K562 (cell line): Measurements from ENCODE around the gene PACS1. TPM values are rescaled to one million over a fixed set of nuclear protein-coding genes. Genes with fewer than 3 reads are reported as not detected.

Experiments
- ATAC-seq: fragments of 200-7000 bp; cut with Tn5 transposase; 3 replicates; pipeline ENCODE4 v1.9.1; 2020; ENCODE audit warnings: moderate library complexity
- BruUV-seq: library from RNA; stranded (reverse); fragments of 400-500 nt; replicated peaks from 2 replicates; lab custom pipeline; 2021; lab: Mats Ljungman, UMichigan
- CTCF ChIA-PET: fragments of 300-600 bp; formaldehyde crosslinking; extraction: SDS; loops from one replicate; lab custom pipeline; 2021; ENCODE audit warnings: low intra/inter-chr PET ratio; lab: Yijun Ruan, JAX
- POLR2A ChIA-PET: fragments of 300-600, 350-650 bp; sonication (Branson Sonifier 250); formaldehyde crosslinking; extraction: SDS; loops from one replicate; lab custom pipeline; 2021; ENCODE audit warnings: antibody characterized with exemption, inconsistent platforms; lab: Yijun Ruan, JAX
- DNase-seq, 4 experiments: peaks; one replicate each; pipeline versions ENCODE4 v3.0.0 to v3.0.0-alpha.2; 2011 to 2018; ENCODE audit warnings: low spot score in 3 of 4, mixed read lengths in 3 of 4; ENCODE audit errors: extremely low read depth in 1 of 4
- FAIRE-seq: peaks from 2 replicates; lab custom pipeline; 2011; peaks lifted over from hg19 to GRCh38; lab: Jason Lieb, UNC
- H2AFZ ChIP-seq: 2 replicates; pipeline ENCODE4 v1.6.0; 2011; ENCODE audit warnings: low read depth, low read length, control low read depth, inconsistent platforms
- H3K27ac ChIP-seq: fragments of 200-600 bp; 3 replicates; pipeline ENCODE4 v1.8.0; 2011; ENCODE audit warnings: low read depth, mild to moderate bottlenecking, control low read depth, inconsistent platforms, low read length, moderate library complexity, mixed read lengths; ENCODE audit errors: extremely low read depth
- H3K27me3 ChIP-seq, 2 experiments: fragments of 300-600 bp in 1 of 2; 2 replicates in 1 of 2; 3 replicates in 1 of 2; pipeline versions ENCODE4 v1.6.0 to v1.8.0; 2011; ENCODE audit warnings: inconsistent platforms in 2 of 2, low read length in 2 of 2, mild to moderate bottlenecking in 1 of 2, mixed read lengths in 1 of 2, moderate library complexity in 1 of 2; ENCODE audit not compliant: control insufficient read depth in 2 of 2, insufficient read depth in 2 of 2
- H3K36me3 ChIP-seq: fragments of 300-600 bp; 3 replicates; pipeline ENCODE4 v1.8.0; 2011; ENCODE audit warnings: mild to moderate bottlenecking, low read length, inconsistent platforms; ENCODE audit not compliant: control insufficient read depth, insufficient read depth
- H3K4me1 ChIP-seq, 2 experiments: fragments of 200-600 bp in 1 of 2; replicated peaks in 1 of 2; 2 replicates in 1 of 2; 3 replicates in 1 of 2; pipeline versions ENCODE4 v1.5.1 to v1.8.0; 2011; ENCODE audit warnings: inconsistent platforms in 2 of 2, low read length in 2 of 2, mild to moderate bottlenecking in 1 of 2, mixed read lengths in 1 of 2, moderate library complexity in 1 of 2; ENCODE audit not compliant: control insufficient read depth in 2 of 2, insufficient read depth in 2 of 2
- H3K4me2 ChIP-seq: 2 replicates; pipeline ENCODE4 v1.6.1; 2011; ENCODE audit warnings: low read length, control low read depth, inconsistent platforms, mixed read lengths; ENCODE audit not compliant: insufficient read depth
- H3K4me3 ChIP-seq: fragments of 200-600 bp; sonication (generic), shearing (Covaris generic); 2 replicates; pipeline ENCODE4 v1.5.1; 2016; ENCODE audit warnings: control low read depth, inconsistent platforms
- H3K79me2 ChIP-seq: fragments of 200-600 bp; 3 replicates; pipeline ENCODE4 v1.8.0; 2011; ENCODE audit warnings: low read length, inconsistent platforms; ENCODE audit not compliant: control insufficient read depth, insufficient read depth
- H3K9ac ChIP-seq, 2 experiments: 2 replicates each; pipeline versions ENCODE4 v1.6.0 to v1.6.1; 2011; ENCODE audit warnings: low read depth in 2 of 2, low read length in 2 of 2, control low read depth in 1 of 2, inconsistent platforms in 1 of 2, mild to moderate bottlenecking in 1 of 2, mixed read lengths in 1 of 2; ENCODE audit not compliant: insufficient read depth in 1 of 2
- H3K9me1 ChIP-seq: one replicate; pipeline ENCODE4 v1.6.0; 2011; ENCODE audit warnings: inconsistent platforms, mild to moderate bottlenecking, low read length, moderate library complexity; ENCODE audit not compliant: control insufficient read depth, insufficient read depth
- H3K9me3 ChIP-seq: replicated peaks from 2 replicates; pipeline ENCODE4 v1.5.1; 2011; ENCODE audit warnings: low read depth, low read length, inconsistent platforms; ENCODE audit not compliant: control insufficient read depth, insufficient read depth
- H4K20me1 ChIP-seq: replicated peaks from 2 replicates; pipeline ENCODE4 v1.6.1; 2011; ENCODE audit warnings: low read length, inconsistent platforms, mixed read lengths; ENCODE audit not compliant: control insufficient read depth, insufficient read depth
- CBFA2T3 ChIP-seq: fragments of 450-650 bp; IDR thresholded peaks from 2 replicates; pipeline ENCODE4 v1.6.1; 2017
- CHD1 ChIP-seq: fragments of 200-600 bp; sonication (generic); IDR thresholded peaks from one replicate; pipeline ENCODE4 v1.6.1; 2012; ENCODE audit warnings: mild to moderate bottlenecking, moderate library complexity, low read length, inconsistent platforms
- E2F5 ChIP-seq: sonication (generic); formaldehyde crosslinking; IDR thresholded peaks from 2 replicates; pipeline ENCODE4 v1.8.0; 2022; ENCODE audit warnings: mild to moderate bottlenecking, missing genetic modification reagents
- GTF2A2 ChIP-seq: IDR thresholded peaks from 2 replicates; pipeline ENCODE4 v1.6.1; 2016; ENCODE audit warnings: mild to moderate bottlenecking, missing genetic modification characterization, missing compliant biosample characterization
- GTF2E2 ChIP-seq: fragments of 200-800 bp; sonication (Bioruptor generic); IDR thresholded peaks from 2 replicates; pipeline ENCODE4 v1.6.1; 2016; ENCODE audit warnings: missing genetic modification characterization, missing compliant biosample characterization
- JUNB ChIP-seq: fragments of 450-650 bp; formaldehyde crosslinking; conservative IDR thresholded peaks from 2 replicates; pipeline ENCODE4 v1.4.0; 2020; ENCODE audit warnings: mild to moderate bottlenecking
- POLR2A ChIP-seq: fragments of 450-650 bp; conservative IDR thresholded peaks from 2 replicates; pipeline ENCODE4 v1.6.1; 2016
- POLR2G ChIP-seq: fragments of 200-400 bp; formaldehyde crosslinking; IDR thresholded peaks from 2 replicates; pipeline ENCODE4 v1.6.1; 2017; ENCODE audit warnings: low read depth, mild to moderate bottlenecking, antibody characterized with exemption, low read length, moderate library complexity
- RBFOX2 ChIP-seq: fragments of 200-400 bp; formaldehyde crosslinking; IDR thresholded peaks from 2 replicates; pipeline ENCODE4 v1.6.1; 2017; ENCODE audit warnings: low read depth, mild to moderate bottlenecking, low read length, moderate library complexity
- WGBS: fragments of 100-300 bp; shearing (Covaris generic); methylation state at CpG from one replicate; pipeline ENCODE4 v1.1.6; 2016; ENCODE audit warnings: low coverage, mixed read lengths; ENCODE audit not compliant: insufficient coverage; ENCODE audit errors: missing lambda C conversion rate; 5-methylcytosine and 5-hydroxymethylcytosine counted together
- in situ Hi-C: fragments of 300-500 bp; cut with MboI; formaldehyde crosslinking; loops from 4 replicates; pipeline ENCODE4 v1.15.0; 2018; ENCODE audit warnings: inconsistent platforms, mixed read lengths
- intact Hi-C: fragments of 100-400 bp; cut with micrococcal nuclease; formaldehyde crosslinking; loops from 2 replicates; pipeline ENCODE4 v1.14.2; 2022
- polyA plus RNA-seq, 8 experiments: library from polyadenylated mRNA; depleted of rRNA in 4 of 8; stranded (reverse) in 5 of 8; unstranded in 3 of 8; fragments of >200 nt; fragmentation: Nextera tagmentation in 2 of 8; fragmentation: Illumina TruSeq in 1 of 8; extraction: Ambion mirVana in 2 of 8; extraction: Trizol in 1 of 8; gene quantifications; 2 replicates each; pipeline versions ENCODE4 v1.2.1 to v1.2.3, GENCODE V29; 2011 to 2014; ENCODE audit warnings: inconsistent platforms in 1 of 8, missing spikeins in 1 of 8
- total RNA-seq, 7 experiments: library from RNA; depleted of rRNA in 6 of 7; stranded (reverse); fragments of >200 nt in 6 of 7; fragmentation: Illumina TruSeq in 2 of 7; extraction: Trizol in 2 of 7; gene quantifications; 2 replicates each; pipeline versions ENCODE4 v1.2.1 to v1.2.3, GENCODE V29; 2011 to 2021; ENCODE audit warnings: low replicate concordance in 1 of 7

PACS1 gene
- total and polyA plus RNA-seq, 9 of the 15 experiments (the other 6 are each of a cell fraction or from before 2014, with no cell fraction given): 0.34 to 28.1 (median 8.5) TPM

GRCh38 chr11:66052664-66052982 is 17.4 kb upstream of the PACS1 start (continued):
- TF ChIP-seq GTF2E2 (0 out of 2 replicates have a peak, but pooled peaks have one; percentile 57), GTF2A2 (tag) (no peak), CHD1 (peak; percentile 85), CBFA2T3 (no peak), E2F5 (0 out of 2 replicates have a peak, but pooled peaks have one; percentile 43)

DNA sequence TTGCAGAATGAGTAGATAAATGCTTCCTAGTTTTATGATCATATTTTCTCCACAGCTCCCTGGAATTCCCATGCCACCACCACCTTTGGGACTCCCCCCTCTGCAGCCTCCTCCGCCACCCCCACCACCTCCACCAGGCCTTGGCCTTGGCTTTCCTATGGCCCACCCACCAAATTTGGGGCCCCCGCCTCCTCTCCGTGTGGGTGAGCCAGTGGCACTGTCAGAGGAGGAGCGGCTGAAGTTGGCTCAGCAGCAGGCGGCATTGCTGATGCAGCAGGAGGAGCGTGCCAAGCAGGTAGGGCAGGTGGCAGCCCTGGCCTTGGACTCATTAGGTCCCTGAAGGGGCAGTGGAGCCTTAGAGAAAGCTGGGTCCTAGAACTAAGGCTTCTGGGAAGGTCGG is 15.1 kb upstream of the PACS1 start:
- 96% methylated on average over 7 of the region's 7 CpGs for WGBS
- H3K4me3 ChIP-seq: no peak overlapping the region
- no TSS peak for BruUV-seq
- peaks cover 71% of the 10 kb centered on the region for H3K36me3 ChIP-seq
- POLR2A ChIA-PET: interaction anchor here (1.1 to 4.8 kb wide), 4 partner anchors 8 to 18 kb away, joined by 3 to 32 read pairs (median 6); no protein-coding TSS in a partner anchor
- no peaks in the 10 kb centered on the region for H3K9me1 ChIP-seq
- TF ChIP-seq POLR2A: 0 out of 2 replicates have a peak, but pooled peaks have one; percentile 18
- 0 out of 2 replicates have a peak, but pooled peaks have one; percentile 25 for TF ChIP-seq POLR2G
- TF ChIP-seq RBFOX2: 0 out of 2 replicates have a peak, but pooled peaks have one; percentile 18
- TF ChIP-seq JUNB: no peak
- CTCF ChIA-PET: no interaction called here
- H4K20me1 ChIP-seq: no peaks in the 10 kb centered on the region; the same call in 1 of the 2 replicates
- H3K79me2 ChIP-seq: peaks cover 31% of the 10 kb centered on the region
- DNase-seq (no peak), FAIRE-seq (no peak), ATAC-seq (no peak)
- no peak overlapping the region for H3K27ac ChIP-seq
- no peaks in the 10 kb centered on the region for H3K9me3 ChIP-seq
- no peak overlapping the region for H2AFZ ChIP-seq
- no peaks in the 10 kb centered on the region for H3K27me3 ChIP-seq
- in situ Hi-C loops: no loop called here
- peak overlapping the region in 1 of 2 experiments; percentile 38; a peak in 1 of 4 replicates for H3K9ac ChIP-seq
- H3K4me1 ChIP-seq: peaks cover 16 to 33% of the 10 kb centered on the region in 2 experiments
- intact Hi-C loops: no loop called here
- no peak overlapping the region for H3K4me2 ChIP-seq
